ENCODE results near the gene ANXA5.

Gene ANXA5

DNA sequence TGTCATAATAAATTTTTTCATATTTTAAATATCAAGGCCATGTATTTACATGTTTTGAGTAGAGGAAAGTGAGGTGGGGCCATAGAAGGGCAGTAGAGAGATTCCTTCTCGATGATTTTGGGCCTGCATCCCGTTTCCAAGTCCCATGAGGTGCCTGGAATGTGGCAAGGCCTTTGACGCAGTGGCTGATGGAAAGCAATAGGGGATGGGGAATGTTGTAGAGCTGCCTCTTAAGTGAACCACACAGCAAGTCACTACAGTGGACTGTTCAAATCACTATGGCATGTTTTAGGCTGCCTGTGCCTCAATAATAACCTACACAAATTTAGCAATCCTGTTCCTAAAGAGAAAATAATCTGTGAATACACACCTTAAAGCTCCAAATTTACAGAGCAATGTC, 48.3 kb downstream of the ANXA5 start:
- no peak for DNase-seq (ENCODE audit: low read depth in 2 of 3, low spot score in 2 of 3)

DNA sequence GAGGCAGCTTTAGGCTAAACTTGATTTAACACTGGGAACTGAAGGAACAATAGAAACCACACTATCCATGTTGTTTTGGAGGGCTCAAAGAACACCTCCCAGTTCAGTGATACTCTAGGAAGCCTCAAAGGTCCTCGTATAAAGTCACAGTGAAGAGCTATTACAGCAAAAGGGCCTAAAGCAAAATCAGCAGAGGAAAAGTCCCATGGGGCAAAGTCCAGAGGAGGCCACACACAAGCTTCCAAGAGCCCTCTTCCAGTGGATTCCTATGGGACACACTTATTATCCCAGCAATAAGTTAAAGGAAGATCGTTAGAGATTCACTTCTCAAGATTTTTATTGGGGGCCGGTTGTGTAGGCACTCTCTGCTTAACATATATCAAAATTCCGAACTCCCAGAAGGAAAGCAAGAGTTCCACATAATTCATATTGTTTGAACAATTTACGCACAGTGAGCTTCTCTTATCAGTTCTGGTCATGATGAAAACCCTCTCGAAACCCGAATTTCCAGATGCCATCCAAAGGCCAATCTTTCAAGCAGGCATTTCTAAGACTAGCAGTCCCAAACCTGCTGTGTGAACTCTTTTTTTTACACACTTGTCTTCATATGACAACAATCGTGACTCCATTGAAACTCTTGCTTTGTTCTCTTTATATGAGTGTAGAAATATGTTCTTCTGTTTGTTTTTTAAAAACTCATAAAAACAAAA, 53.7 kb downstream of the ANXA5 start:
- no peak for DNase-seq (ENCODE audit: low read depth in 2 of 3, low spot score in 2 of 3)

DNA sequence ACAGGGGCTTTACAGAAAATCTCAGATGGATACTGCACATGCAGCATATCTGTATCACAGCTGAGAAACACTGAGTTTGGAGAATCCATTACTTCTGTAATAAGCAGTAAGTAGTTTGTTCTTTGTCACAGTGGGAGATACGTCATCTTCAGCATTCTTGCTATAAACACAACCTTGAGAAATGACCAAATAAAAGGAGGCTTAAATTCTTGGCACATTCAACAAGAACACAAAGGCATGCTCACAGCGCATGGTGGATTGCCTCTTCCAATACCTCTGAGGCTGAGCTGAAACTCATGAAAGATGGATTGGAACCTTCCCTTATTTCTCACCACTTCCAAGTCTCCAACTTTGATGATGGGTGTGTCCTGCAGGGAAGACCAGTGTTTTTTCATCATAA, 54.5 kb downstream of the ANXA5 start:
- DNase-seq (ENCODE audit: low read depth in 2 of 3, low spot score in 2 of 3): no peak

DNA sequence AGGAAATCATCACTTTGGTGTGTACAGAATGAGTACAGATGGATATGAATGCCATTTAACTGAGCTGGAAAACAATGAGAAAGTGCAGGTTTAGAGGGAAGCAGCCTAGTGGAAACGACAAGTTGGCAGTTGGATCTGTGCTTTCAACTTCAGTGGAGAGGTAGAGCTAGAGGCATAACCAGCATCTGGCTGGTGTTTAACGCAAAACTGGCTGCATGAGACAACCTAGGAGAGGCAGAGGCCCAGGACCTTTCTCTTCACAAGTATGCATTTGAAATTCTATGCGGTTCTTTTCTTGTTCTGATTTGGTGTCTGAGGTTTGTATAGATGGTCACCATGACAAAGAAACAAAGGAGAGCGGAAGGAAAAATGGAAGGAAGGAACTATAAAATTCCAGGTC, 63.1 kb downstream of the ANXA5 start:
- DNase-seq (ENCODE audit: low read depth in 2 of 3, low spot score in 2 of 3): no peak

DNA sequence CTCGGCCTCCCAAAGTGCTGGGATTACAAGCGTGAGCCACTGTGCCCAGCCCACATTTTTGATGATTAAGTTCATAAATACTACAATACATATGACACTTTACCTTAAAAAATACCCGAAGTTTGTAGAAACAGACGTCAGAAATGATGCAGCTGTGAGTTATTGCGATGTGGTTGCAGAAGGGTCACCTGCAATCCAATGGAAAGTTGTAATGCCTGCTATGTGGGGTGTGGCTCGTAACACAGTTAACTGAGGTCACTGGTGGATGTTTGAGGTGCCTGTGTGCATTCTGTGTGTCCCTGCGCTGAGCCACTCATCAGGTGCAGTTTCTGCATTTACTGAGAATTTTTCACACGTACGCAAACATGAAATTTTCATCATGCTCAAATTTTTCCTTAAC, 64.1 kb downstream of the ANXA5 start:
- no peak for DNase-seq (ENCODE audit: low read depth in 2 of 3, low spot score in 2 of 3)
